Kasumi-1 (cell line): Measurements from ENCODE around the gene KIF18B.

ENCODE experiments used
- DNase-seq, 2 experiments: peaks; one replicate each; lab custom pipeline; 2025; lab: John Stamatoyannopoulos, UW

Gene KIF18B

DNA sequence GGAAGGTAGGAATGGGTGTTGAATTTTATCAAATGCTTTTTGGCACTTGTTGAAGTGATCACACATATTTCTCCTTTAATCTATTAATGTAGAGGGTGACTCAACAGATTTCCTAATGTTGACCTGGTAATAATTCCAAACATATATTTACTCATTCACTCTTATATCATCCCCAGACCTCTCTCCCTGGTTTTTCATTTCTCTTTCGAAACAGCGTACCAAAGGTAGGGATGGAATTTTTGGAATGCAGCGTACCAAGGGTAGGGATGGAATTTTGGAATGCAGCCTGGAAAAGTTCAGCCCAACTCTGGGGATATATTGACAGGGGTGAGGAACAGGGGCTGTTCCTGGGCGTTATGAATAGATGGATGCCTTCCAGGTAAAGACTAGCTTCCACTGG lies 7.3 kb downstream of the KIF18B start:
- no peak for DNase-seq

DNA sequence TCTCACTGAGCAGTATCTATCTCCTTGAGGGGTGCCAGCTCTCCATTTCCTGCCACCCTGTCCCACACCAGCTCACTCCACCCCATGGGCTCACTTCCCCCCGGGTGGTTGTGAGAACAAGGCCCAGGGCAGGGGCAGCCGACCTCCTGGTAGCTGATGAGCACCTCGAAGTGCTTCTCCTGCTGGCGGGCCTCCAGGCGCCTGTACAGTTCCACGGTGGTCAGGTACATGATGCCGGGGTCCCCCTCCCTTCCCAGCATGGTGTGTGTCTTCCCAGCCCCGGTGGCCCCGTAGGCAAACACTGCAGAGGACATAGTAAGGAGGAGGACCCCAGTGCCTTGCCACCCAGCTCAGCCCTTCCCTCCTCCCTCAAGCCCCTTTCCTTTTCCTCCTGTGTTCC lies 12.5 kb downstream of the KIF18B start:
- no peak for DNase-seq

DNA sequence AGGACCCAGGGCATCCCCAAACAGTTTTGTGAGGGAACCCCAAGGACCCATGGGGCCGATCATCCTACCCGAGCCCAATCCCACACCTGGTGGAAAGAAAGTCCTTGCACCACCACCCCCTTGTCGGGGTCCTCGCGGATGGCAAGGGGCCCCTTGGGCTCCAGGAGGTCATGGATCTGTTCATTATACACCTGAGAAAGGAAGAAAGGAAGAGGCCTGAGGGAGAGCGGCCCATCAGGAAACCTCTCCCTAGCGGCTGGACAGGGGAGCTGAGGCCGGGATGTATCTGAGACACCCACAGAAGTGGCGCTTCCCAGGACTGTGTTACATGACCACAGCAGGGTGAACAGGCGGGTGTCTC lies 12.8 kb downstream of the KIF18B start:
- DNase-seq, result no peak

DNA sequence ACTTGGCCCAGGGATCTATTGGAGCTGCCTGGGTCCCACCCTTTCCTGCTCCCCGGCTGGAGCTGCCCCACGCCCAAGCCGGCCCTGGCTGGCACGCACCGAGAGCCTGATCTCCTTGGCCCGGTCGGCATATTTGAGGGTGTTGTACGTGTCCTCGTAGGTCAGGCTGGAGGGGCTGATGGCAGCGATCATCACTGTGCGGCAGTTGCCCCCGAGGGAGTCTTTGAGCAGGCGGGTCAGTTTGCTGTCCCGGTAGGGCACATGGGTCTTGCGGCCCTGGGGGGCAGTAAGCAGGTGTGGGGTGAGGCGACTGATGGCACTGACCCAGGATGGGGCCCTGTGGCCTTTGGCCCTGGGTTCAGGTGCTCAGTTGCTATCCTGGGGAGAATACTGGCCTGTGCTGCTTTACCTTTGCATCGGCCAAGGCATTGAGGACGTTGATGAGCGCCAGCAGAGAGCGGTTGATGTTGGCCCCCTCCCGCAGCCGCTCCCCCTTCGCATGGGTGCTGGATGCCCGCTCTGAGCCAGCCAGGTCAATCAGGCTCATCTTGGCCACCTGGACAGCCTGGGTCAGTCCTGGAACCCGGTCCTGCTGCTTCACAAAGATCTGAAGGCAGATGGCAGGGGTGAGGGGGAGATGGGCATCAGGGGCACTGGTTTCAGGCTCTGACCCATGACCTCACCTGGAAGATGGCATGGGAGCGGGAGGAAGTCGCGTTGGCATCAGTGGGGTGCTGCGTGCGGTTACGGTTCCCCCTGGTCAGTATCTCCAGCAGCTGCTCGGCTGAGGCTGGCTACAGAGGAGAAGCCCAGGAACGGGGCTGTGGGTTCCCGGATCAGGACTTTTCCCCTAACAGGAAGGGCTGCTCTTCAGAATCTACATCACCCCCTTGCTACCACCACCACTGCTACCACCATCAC lies 13.5 kb downstream of the KIF18B start:
- no peak for DNase-seq

DNA sequence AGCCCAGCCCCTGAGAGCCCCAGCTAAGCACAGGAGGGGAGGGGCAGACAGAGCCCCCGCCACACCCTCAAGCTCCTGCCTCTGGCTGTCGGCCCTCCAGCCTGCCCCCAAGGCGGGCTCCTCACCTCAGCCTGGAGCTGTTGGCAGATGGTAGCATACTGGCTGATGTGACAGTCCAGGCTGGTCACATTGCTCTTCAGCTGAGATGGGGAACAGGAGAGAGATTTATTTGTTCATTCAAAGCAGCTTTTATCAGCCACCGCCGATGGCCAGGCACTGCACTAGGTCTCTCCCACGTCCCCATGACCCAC lies 14.8 kb downstream of the KIF18B start:
- DNase-seq, result no peak

DNA sequence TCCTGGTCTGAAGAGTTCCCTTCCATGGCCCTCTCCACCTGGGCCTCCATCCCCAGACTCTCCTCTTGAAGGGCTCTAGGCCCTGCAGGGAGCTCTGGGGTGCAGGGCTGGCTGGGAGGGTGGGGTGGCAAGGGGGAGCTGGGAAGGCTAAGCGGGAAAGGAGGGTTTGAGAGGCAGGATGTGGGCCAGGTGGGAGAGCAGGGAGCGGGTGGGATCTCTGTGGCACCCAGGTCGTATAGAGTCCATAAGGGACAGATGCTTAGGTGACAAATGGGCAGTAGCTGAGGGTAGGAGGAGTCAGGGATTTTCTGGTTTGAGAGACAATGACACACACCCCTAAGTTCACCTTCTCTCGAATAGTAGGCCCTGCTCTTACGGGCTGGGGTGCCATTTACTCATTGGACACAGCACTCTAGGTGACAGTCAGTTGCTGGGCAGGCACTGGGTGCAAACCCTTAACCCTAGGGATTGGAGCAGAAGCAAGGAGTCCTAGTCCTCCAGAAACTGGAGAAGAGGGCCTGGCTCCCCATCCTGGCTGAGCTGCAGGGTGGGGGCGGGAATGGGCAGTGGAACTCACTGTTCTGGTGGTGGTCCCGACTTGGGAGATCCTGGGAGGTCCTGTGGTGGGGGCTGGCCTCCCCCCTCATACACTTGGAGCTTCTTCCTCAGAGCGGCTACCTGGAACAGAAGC lies 15.3 kb downstream of the KIF18B start:
- no peak for DNase-seq

GRCh38 chr17:44931376-44931775 lies 16.2 kb downstream of the KIF18B start:
- no peak for DNase-seq

DNA sequence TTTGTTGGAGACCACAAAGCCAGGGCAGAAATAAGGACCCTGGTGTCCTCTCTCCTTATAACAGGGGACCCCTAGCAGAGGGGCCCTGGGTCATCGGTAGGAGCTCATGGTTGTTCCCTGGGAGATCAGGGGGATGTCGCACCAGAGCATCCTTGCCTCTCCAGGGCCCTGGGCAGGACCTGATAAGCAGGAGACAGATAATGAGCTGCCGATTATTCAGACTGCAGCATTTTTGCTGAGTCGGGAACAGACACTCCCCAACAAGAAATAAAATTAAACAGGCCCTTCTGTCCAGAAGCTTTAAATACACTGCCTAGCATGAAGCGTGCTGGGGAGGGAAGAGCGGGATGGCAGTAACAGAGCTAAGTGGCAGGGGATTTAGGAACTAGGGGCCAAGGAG lies 16.9 kb downstream of the KIF18B start:
- DNase-seq, result no peak

GRCh38 chr17:44928950-44929720 lies 18.4 kb downstream of the KIF18B start:
- DNase-seq, result no peak

- no peak for DNase-seq
Observed at GRCh38 chr17:44928136-44928535, 19.4 kb downstream of the KIF18B start.

DNA sequence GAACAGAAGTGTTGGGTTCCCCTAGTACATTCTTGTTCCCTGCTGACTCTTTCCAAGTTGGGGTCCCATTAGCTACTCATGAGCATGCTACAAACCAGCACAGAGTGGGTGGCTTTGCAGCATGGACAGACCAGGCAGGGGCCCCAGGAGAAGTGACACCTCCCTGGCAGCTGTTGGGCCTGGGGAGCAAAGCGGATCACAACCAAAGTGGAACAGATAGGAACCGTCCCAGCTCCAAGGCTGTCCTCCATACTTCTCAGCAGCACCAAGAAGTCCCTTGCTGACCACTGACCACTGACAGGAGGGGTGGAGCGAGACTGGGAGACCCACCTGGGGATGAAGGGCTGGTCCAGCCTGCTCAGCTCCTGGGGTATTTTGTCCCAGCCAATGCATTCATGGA lies 19.9 kb downstream of the KIF18B start:
- no peak for DNase-seq

- no peak for DNase-seq
Observed at GRCh38 chr17:44926821-44927525, 20.6 kb downstream of the KIF18B start.

DNA sequence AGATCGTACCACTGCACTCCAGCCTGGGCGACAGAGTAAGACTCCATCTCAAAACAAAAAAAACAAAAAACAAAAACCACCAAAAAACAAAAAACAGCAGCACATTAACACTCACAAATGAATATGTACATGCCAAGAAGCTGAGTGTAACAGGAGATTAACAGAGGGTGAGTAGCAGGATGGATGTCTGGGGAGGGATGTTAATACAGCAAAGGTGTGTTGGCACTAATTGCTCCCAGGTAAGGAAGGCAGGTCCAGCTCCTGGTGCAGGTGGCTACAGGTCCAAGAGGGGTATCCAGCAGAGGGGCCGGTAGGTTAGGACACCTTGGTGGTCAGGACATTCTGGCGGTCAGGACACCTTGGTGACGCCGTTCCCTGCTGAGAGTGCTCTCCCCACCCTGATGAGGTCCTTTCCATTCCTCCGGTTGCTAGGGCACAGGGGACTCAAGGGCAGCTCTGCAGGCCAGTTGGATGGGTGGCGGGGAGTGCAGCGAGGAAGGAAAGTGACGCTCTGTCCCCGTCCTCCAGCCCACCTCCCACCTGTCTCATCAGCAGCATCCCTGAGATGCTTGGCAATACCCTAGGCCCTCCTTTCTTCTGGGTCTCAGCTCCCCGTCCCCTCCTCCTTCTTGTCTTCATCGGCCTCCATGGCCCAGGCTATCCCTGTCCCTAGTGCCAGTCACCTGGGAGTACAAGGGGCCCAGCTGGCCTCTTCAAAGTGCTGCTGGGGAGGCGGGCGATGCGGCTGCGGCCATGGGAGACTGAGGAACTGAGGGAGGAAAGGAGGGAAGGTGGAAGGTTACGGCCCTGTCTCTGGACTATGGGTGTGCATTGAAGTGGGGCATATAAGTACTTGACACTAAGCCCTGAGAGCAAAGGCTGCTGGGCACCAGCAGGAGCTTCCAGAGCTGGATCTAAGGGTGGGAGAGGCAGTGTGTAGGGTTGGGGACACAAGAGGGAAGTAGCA lies 21.6 kb downstream of the KIF18B start:
- no peak for DNase-seq

- DNase-seq, result no peak
Observed at GRCh38 chr17:44924107-44924544, 23.4 kb downstream of the KIF18B start.

GRCh38 chr17:44922746-44923470 lies 24.7 kb downstream of the KIF18B start:
- no peak for DNase-seq

GRCh38 chr17:44922136-44922535 lies 25.4 kb downstream of the KIF18B start:
- no peak for DNase-seq

- DNase-seq, result no peak
Observed at GRCh38 chr17:44921122-44921882, 26.3 kb downstream of the KIF18B start.

DNA sequence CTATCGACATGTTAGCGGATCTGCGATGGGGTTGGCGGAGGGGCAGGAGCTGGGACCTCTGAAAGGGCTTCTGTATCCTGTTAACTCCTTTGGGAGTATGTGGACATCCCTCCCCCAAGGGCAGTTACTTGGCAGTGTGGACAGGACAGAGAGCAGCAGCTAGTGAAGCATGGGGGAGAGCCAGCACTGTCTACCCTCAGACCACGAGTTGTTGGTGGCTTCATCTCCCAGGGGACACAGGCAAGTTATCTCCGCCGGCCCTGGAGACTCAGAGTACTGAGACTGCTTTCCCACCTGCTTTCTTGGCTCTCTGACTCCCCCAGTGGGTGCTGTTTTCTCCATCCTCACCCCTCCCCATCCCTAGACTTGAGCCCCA lies 27.0 kb downstream of the KIF18B start:
- DNase-seq, result no peak

- DNase-seq, result peak; percentile 54
Observed at GRCh38 chr17:44919885-44920564, 27.5 kb downstream of the KIF18B start.
